Mononuclear cell (primary cell): ENCODE data around the gene SUPV3L1. TPM values are rescaled to one million over a fixed set of nuclear protein-coding genes. Genes with fewer than 3 reads are reported as not detected.
A peak's percentile ranks its signal among the peaks of the same experiment; 100 is the strongest.

Source experiments
- H3K27me3 ChIP-seq: 2 replicates; pipeline ENCODE4 v1.6.0; 2011; ENCODE audit warnings: low read length, control low read depth; ENCODE audit not compliant: insufficient read depth
- H3K4me1 ChIP-seq: 2 replicates; pipeline ENCODE4 v1.5.1; 2011; ENCODE audit warnings: mild to moderate bottlenecking, low read length, control low read depth; ENCODE audit not compliant: insufficient read depth
- H3K4me3 ChIP-seq: 2 replicates; pipeline ENCODE4 v1.5.1; 2011; ENCODE audit warnings: mild to moderate bottlenecking, low read length, moderate library complexity
- H3K9me3 ChIP-seq: 2 replicates; pipeline ENCODE4 v1.5.1; 2011; ENCODE audit warnings: low read depth, mild to moderate bottlenecking, control low read depth, low read length
- total RNA-seq: library from RNA; depleted of rRNA; stranded (reverse); fragments of >200 nt; gene quantifications from one replicate; pipeline ENCODE4 v1.2.3, GENCODE V29; 2012

Gene SUPV3L1
- total RNA-seq, 1 donor = 35.1 TPM

DNA sequence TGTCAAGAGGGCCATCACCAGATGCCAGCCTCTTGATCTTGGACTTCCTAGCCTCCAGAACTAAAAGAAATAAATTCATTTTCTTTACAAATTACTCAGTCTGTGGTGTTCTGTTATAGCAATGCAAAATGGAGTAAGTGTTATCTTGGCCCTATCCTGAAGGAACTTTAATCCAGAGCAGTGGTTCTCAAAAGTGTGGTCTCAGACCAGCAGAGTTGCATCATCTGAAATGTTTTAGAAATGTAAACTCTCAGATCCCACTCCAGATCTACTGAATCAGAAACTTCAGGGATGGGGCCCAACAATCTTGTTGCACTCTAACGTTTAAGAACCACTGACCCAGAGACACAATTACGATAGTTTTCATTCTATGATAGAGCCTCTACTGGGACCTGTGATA lies 3.2 kb upstream of the SUPV3L1 start:
- Histone ChIP-seq H3K4me3 (no peak overlapping the region), H3K4me1 (peaks cover 21% of the 10 kb centered on the region), H3K27me3 (no peaks in the 10 kb centered on the region), H3K9me3 (no peaks in the 10 kb centered on the region)

DNA sequence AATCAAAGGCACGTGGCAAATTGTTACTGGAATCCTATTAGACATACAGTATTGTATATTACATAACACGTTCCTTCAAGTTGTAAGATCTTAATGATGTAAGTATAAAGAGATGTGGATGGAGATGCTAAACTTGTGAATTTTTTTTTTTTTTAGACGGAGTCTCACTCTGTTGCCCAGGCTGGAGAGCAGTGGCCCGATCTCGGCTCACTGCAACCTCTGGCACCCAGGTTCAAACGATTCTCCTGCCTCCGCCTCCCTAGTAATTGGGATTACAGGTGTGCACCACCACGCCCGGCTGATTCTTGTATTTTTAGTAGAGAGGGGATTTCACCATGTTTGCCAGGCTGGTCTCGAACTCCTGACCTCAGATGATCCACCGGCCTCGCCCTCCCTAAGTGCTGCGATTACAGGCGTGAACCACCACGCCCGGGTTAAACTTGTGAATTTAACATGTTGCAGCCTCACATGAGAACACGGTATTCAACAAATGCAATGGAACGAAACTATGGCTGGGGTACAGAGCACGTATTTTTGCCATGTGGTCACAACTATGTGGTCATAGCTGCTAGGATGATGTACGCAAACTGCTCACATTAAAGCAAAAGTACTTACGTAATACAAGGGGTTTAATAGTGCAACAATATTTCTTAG lies 818 bp upstream of the SUPV3L1 start:
- Histone ChIP-seq H3K27me3 (no peaks in the 10 kb centered on the region), H3K4me1 (peaks cover 30% of the 10 kb centered on the region), H3K4me3 (peak overlapping the region; percentile 84), H3K9me3 (no peaks in the 10 kb centered on the region)

GRCh38 chr10:69180525-69181204 lies 631 bp downstream of the SUPV3L1 start:
- no peaks in the 10 kb centered on the region for H3K9me3 ChIP-seq
- no peaks in the 10 kb centered on the region for H3K27me3 ChIP-seq
- peaks cover 30% of the 10 kb centered on the region for H3K4me1 ChIP-seq
- H3K4me3 ChIP-seq = peak overlapping the region; percentile 84

- Histone ChIP-seq H3K27me3 (no peaks in the 10 kb centered on the region), H3K4me1 (peaks cover 30% of the 10 kb centered on the region), H3K9me3 (no peaks in the 10 kb centered on the region), H3K4me3 (peak overlapping the region; percentile 84)
Measured at GRCh38 chr10:69181433-69181832, 1.4 kb downstream of the SUPV3L1 start.

DNA sequence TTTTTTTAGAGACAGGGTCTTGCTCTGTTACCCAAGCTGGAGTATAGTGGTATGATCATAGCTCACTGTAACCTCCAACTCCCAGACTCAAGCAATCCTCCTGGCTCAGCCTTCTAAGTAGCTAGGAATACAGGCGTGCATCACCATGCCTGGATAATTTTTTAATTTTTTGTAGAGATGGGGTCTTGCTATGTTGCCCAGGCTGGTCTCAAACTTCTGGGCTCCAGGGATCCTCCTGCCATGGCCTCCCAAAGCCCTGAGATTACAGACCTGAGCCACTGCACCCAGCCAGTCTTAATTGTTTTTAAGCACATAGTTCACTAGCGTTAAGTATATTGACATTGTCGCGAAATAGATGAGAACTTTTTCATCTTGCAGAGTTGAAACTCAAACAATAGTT lies 2.0 kb downstream of the SUPV3L1 start:
- Histone ChIP-seq H3K27me3 (no peaks in the 10 kb centered on the region), H3K4me1 (peaks cover 30% of the 10 kb centered on the region), H3K9me3 (no peaks in the 10 kb centered on the region), H3K4me3 (no peak overlapping the region)

- Histone ChIP-seq H3K27me3 (no peaks in the 10 kb centered on the region), H3K9me3 (no peaks in the 10 kb centered on the region), H3K4me1 (peaks cover 10% of the 10 kb centered on the region), H3K4me3 (no peak overlapping the region)
Measured at GRCh38 chr10:69186524-69186923, 6.5 kb downstream of the SUPV3L1 start.

GRCh38 chr10:69201045-69201444 lies 21.0 kb downstream of the SUPV3L1 start:
- Histone ChIP-seq H3K4me1 (peaks cover 11% of the 10 kb centered on the region), H3K9me3 (no peaks in the 10 kb centered on the region), H3K4me3 (no peak overlapping the region), H3K27me3 (no peaks in the 10 kb centered on the region)

DNA sequence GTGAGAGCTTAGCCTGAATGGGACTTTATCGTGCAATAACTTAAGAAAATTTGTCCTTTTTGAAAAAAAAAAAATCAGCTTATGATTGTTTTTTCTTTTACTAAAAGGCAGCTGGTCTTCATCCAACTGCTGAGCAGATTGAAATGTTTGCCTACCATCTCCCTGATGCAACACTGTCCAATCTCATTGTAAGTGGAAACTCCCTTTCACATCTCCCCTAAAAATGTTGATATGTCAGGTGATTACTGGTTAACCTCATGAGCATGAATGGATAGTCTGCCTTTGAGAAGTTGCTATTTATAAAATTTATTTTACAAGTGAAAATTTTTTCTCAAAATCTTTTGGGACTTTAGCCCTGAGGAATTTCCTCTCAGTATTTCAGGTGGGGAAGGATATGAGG lies 22.3 kb downstream of the SUPV3L1 start:
- no peak overlapping the region for H3K4me3 ChIP-seq
- H3K27me3 ChIP-seq = no peaks in the 10 kb centered on the region
- no peaks in the 10 kb centered on the region for H3K9me3 ChIP-seq
- peaks cover 11% of the 10 kb centered on the region for H3K4me1 ChIP-seq

DNA sequence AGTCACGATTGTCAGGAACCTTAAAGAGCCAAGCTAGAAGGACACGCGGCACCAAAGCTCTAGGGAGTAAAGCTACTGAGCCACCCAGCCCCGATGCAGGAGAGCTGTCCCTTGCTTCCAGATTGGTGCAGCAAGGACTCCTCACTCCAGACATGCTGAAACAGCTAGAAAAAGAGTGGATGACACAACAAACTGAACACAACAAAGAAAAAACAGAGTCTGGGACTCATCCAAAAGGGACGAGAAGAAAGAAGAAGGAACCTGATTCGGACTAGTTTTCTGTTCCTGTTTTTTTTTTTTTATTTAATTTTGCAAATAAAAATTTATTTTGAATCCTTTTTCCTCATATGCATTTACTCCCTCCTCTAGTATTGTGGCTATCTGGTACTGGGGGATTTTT lies 28.7 kb downstream of the SUPV3L1 start:
- Histone ChIP-seq H3K9me3 (no peaks in the 10 kb centered on the region), H3K4me3 (no peak overlapping the region), H3K27me3 (no peaks in the 10 kb centered on the region), H3K4me1 (peaks cover 17% of the 10 kb centered on the region)

DNA sequence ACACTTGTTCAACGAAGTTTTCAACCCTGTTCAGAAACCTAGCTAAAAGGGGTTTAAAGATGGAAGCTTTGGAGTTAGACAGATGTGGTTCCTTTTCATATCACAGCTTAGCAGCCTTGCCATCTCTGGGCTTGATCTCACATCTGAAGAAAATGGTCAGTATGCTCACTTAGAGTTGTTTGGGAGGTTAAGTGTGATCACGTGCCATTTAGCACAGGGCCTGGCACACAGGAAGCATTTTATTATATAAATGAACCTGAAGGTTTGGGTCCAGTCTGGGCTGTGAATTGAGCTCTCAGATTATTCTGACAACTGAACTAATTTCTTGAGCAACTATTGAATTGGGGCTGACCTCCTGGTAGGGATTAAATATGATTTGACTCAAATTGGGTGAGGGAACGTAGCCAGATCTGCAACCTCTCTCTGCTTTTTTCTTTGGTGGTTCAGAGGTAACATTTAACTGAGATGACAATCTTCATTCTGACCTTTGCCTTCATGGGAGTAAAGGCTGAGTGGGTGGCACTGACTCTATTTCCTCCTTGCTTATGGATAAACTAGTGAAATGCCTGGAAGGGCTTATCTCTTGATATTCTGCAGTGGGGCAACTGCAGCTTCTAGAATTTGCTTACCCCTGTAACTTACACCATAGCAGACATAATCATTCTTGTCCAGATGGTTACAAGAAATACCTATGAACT lies 29.9 kb downstream of the SUPV3L1 start:
- peaks cover 20% of the 10 kb centered on the region for H3K4me1 ChIP-seq
- no peak overlapping the region for H3K4me3 ChIP-seq
- no peaks in the 10 kb centered on the region for H3K27me3 ChIP-seq
- H3K9me3 ChIP-seq = no peaks in the 10 kb centered on the region

- Histone ChIP-seq H3K9me3 (no peaks in the 10 kb centered on the region), H3K27me3 (no peaks in the 10 kb centered on the region), H3K4me3 (no peak overlapping the region), H3K4me1 (peaks cover 31% of the 10 kb centered on the region)
Measured at GRCh38 chr10:69211104-69211503, 31.1 kb downstream of the SUPV3L1 start.

GRCh38 chr10:69211524-69211923 lies 31.5 kb downstream of the SUPV3L1 start:
- Histone ChIP-seq H3K9me3 (no peaks in the 10 kb centered on the region), H3K4me1 (peaks cover 32% of the 10 kb centered on the region), H3K4me3 (no peak overlapping the region), H3K27me3 (no peaks in the 10 kb centered on the region)

DNA sequence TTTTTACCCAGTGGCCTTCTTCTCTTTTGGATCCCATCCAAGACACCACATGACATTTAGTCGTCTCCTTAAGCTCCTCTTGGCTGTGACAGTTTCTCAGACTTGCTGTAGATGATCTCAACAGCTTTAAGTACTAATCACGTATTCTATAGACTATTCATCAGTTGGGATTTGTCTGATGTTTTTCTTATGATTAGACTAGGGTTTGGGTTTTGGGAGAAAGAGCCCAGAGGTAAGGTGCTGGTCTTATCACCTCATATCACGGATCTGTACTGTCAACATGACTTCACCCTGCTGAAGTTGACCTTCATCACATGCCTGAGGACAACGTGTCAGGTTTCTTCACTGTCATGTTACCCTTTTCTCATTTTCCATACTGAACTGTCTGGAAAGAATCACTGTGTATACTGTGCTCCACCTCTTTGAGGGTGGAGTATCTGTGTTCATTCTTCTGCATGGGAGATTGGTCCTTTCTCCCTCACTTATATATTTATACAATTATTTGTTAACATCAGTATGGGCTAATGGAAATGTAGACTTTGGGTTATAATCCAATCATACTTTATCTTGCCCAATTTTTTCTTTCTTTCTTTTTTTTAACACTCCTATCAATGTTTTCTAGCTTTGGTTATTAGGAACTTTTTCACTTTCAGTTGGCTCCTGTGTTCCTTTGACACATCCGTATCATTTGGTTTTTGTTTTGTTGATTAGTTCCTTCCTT lies 33.7 kb downstream of the SUPV3L1 start:
- Histone ChIP-seq H3K9me3 (no peaks in the 10 kb centered on the region), H3K27me3 (no peaks in the 10 kb centered on the region), H3K4me1 (peaks cover 28% of the 10 kb centered on the region), H3K4me3 (no peak overlapping the region)

DNA sequence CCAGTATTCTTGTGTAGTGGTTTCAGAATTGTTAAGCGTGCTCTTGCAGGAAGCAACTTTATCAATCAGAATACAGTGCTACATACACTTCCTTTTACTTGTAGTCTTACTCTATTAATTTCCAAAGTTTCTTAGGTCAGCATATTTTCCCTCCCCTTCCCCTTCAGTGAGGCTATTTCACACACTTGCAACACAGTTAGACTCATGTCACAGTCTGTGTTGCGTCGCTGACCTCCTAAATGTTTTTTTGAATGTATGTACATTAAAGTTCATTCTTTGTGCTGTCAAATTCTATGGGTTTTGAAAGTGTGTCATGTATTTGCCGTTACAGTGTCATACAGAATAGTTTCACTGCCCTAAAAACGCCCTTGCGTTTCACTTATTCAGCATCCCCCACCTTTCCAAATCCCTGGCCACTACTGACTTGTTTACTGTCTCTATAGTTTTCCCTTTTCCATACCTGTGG lies 34.7 kb downstream of the SUPV3L1 start:
- no peaks in the 10 kb centered on the region for H3K9me3 ChIP-seq
- peaks cover 27% of the 10 kb centered on the region for H3K4me1 ChIP-seq
- no peaks in the 10 kb centered on the region for H3K27me3 ChIP-seq
- H3K4me3 ChIP-seq = no peak overlapping the region
